NCI-H69 (cell line): ENCODE measurements around the gene CPTP.

Experiments used
- DNase-seq: peaks from one replicate; lab custom pipeline; 2025; lab: John Stamatoyannopoulos, UW

Gene CPTP

DNA sequence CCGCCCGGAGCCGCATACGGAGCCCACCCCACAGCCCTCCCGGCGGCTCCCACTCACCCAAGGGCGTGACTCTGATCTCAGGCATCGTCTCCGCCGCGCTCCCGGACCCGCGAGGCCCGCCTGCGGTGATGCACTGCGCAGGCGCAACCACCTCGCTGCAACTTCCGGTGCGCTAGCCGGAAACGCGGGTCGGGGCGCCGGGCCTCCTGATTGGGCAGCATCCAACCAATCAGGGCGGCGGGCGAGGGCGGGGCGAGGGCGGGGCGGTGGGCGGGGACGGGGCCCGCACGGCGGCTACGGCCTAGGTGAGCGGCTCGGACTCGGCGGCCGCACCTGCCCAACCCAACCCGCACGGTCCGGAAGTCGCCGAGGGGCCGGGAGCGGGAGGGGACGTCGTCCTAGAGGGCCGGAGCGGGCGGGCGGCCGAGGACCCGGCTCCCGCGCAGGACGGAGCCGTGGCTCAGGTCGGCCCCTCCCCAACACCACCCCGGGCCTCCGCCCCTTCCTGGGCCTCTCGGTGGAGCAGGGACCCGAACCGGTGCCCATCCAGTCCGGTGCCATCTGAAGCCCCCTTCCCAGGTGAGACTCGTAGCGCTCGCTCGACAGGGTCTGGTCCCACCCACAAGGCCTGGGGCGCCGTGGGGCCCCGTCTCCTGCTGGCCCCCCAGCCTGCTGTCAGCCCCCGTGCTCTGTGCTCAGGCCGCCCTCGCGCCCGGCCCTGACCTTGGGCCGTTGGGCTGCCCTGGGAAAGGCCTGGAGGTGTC is at the start of gene CPTP, which contains the start of gene INTS11:
CPTP (plus strand) TSS at position 279 of the 764 bp plus-strand sequence. CDS start 2,109 bp downstream, outside the sequence.
INTS11 (minus strand) TSS at position 137 of the 764 bp plus-strand sequence; CDS start at position 85, 52 bp downstream.
- peak; percentile 89 for DNase-seq

DNA sequence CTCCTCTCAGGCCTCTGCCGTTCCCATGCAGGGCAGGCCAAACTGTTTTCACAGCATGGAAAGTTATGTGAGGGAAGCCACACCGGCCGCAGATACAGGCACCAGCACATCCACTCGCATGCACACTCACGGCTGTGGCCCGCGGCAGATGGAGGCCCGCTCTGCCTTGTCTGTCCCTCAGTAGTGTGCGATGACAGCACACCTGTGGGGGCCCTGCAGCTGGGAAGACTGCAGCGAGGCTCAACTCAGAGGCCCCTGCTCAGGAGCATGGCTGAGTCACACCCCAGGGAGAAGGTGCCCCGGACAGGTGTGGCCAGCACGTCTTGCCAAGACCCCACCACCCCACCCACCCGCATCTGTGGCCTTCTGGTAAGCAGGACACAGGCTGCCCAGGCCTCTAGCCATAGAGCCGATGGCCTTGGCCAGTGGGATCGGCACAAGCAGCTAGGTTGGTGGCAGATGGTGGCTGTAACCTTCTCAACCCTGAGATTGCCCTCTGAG is 49.6 kb upstream of the CPTP start:
- DNase-seq: no peak

DNA sequence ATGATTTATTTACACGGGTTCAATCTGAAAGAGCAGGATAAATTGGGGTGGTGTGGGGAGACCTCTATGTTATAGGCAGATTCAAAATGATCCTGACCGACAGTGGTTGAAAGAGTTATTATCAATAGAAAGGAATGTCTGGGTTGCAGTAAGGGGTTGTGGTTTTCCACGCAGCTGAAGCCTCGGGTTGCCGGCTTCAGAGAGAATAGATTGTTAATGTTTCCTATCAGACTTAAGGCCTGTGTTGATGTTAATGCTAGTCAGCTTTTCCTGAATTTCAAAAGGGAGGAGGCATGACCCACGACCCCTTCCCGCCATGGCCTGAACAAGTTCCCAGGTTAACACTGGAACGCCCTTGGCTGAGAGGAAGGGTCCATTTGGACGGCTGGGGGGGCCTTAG is 48.8 kb upstream of the CPTP start:
- DNase-seq: no peak

DNA sequence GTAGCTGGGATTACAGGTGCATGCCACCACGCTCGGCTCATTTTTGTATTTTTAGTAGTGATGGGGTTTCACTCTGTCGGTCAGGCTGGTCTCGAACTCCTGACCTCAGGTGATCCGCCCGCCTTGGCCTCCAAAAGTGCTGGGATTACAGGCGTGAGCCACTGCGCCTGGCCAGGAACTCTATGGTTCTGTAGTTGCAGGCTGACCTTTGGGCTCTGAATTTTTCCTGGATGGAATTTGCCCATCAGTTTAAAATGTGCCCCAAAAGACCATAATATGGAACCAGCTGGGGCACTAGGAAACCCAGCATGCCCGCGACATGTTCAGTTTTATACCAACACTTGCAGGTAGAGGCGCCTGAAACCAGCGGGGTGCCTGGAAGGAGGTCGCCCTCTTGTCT is 46.0 kb upstream of the CPTP start:
- DNase-seq: no peak

DNA sequence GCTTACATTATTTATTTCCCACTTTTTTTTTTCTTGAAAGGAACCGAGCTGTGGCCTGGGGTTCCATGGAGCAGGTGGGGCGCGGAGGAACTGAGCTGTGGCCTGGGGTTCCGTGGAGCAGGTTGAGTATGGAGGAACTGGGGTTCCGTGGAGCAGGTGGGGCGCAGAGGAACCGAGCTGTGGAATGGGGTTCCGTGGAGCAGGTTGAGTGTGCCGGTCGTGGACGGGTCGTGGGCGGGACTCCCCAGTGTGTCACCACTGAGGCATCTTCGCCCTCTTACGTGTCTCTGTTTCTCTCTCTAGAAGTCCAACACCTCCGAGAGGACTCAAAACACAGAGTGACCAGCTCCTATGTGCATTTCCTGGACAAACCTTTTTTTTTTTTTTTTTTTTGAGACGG is 45.6 kb upstream of the CPTP start:
- DNase-seq: no peak

DNA sequence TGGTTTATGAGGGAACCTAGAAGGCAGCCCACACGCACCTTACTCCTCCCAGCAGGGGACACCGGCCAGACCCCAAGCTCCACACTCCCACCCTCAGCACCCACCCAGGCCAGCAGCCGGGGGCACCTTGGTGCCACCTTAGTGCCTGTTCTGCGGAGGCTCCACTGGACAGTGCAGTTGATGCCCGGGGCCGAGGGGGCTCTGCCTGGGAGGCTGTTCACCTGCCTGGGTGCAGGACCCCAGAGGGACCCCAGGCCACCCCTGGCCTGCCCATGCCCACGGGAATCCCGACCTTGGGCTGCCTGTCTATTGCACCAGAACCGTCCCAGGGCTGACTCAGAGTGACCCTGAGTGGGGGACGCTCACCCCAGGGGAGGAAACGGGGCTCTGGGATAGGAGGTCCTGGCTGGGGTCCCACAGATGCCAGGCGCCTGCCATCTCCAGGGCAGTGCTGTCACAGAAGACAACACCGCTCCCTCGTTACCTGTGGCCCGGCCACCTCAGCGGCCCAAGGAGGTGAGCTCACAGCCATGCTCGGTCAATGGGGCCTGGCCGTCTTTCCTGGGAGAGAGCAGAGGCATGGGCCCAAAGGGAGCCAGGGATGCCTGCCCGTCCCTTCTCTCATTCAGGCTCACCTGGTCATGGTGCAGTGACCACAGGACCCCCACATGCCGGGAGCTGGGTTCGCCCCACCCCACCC is 43.7 kb upstream of the CPTP start:
- no peak for DNase-seq

DNA sequence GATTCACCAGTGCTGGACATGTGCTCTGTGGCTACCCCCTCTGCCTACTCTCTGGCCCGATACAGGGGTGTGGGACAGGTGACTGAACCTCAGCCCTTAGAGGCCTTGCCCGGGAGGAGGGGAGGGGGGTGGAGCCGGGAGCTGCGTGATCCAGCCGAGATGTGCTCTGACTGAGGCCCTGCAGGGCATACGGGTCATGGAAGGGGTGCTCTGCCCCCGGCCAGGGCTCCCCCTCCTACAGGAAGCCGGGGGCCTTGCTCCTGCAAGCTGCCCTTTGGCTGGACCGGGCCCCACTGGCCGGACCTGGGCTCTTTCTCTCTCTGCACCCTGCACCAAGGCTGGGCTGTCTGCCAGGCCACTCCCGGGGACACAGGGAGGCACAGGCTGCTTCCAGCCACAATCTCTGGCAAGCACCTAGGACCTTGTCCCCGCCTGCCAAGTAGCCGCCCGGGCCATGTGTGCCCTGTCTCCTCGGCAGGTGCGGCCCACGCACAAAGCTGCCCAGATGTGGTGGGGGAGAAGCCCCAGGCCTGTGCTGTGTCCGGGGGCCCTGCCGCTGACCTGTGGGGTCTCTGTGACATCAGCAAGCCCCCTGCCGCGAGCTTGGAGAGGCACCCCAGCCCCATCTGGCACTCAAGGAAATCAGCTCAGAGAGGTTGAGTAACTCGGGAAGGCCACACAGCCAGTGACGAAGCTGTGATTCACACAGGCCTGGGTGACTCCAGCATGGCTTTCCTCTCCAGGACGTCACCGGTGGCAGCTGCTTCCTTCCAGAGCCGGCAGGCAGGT is 42.9 kb upstream of the CPTP start:
- DNase-seq: no peak

DNA sequence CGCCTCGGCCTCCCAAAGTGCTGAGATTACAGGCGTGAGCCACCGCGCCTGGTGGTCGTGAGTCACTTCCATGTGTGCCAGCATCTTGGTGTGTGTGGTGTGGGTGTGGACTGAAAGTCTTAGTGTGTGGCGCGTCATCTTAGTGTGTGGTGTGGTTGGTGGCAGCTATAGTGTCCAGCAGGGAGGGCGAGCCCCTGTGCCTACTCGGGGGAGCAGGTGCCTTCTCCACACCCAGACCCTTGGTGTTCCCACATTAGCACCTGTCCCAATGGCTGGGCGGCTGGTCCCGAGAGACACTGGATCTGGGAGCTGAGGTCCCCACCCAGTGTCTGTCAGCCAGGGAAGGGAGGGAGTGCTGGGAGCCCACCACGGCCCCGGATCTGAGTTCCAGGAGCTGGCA is 41.6 kb upstream of the CPTP start:
- no peak for DNase-seq

DNA sequence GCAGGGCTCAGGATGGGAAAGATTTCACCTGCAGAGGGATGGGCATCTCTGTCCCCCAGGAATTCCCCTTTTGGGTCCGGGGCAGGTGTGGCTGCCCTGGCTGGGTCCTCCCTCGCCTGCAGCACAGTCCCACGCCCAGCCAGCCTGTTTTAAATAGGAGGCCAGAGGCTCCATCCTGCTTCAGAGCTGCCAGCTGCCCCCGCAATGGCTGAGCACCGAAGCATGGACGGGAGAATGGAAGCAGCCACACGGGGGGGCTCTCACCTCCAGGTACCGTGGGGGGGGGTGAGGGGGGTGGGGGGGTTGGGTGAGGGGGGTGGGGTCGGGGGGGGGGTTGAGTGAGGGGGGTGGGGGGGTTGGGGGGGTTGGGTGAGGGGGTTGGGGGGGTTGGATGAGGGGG is 40.8 kb upstream of the CPTP start:
- peak; percentile 39 for DNase-seq

DNA sequence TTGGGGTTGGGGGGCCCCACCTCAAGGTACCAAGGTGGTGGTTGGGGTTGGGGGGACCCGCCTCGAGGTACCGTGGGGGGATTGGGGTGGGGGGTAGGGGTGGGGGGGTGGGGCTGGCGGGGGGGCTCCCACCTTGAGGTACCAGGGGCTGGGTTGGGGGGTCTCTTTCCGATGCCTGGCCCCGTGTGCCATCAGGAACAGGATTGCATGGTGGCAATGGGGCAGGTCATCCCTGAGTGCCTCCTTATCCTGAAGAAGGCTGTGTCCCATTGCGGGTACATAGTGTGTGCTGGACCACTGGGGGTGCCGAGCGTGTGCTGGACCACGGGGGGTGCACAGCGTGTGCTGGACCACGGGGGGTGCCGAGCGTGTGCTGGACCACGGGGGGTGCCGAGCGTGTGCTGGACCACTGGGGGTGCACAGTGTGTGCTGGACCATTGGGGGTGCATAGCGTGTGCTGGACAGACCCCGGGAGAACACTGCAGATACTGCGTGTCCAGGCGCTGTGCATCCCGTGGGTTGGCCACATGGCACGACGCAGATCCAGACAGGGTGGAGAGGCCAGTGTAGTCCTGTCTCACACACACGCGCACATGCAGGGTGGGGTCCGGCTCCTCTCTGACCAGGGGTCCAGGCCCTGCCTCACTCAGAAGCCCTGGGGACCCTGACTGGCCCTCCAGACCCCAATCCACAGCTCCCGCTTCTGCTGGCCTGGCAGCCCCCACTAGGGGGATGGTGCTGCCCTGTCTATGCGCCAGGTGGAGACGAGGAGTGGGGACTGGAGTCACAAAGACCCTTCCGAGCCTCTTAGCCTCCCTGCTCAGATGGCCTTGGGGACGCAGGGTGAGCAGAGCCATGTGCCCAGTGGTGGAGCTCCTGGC is 40.1 kb upstream of the CPTP start:
- no peak for DNase-seq

DNA sequence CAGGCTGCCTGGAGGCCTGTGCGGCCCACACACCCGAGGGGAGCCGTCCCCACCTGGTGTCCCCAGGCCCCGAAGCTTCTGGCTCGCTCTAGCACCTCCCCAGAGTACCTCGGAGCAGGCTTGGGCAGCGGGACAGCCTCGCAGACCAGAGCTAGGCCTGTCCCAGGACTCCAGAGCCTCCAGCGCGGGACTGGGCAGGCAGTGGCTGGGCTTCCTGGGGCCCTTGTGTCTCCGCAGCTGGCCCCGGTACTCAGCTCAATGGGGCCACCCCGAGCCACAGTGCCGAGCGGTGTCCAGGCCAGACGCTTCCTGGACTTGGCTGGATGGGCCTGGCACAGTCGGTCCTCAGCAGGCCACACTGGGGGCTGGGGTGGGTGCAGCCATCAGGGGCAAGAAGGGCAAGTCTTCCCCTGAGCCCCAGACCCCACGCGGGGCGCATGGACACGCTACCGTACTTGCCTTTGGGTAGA is 39.5 kb upstream of the CPTP start:
- no peak for DNase-seq

DNA sequence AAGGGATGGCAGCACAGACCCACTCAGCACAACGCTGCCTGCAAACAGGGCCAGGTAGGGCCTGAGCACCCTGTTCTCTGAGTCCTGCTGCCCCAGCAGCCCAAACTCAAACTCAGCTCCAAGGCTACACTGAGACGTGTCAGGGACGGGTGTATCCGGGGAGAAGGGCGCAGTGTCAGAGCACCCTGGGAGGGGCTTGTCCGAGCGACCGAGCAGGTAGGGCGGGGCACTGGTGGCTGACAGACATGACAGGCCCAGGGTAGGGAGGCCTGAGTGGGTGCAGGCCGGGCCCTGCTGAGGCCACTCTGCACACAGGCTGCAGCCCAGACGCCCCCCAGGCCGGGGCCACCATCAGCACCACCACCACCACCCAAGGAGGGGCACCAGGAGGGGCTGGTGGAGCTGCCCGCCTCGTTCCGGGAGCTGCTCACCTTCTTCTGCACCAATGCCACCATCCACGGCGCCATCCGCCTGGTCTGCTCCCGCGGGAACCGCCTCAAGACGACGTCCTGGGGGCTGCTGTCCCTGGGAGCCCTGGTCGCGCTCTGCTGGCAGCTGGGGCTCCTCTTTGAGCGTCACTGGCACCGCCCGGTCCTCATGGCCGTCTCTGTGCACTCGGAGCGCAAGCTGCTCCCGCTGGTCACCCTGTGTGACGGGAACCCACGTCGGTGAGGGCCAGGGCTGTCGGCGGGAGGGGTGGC is 38.8 kb upstream of the CPTP start:
- DNase-seq: no peak

DNA sequence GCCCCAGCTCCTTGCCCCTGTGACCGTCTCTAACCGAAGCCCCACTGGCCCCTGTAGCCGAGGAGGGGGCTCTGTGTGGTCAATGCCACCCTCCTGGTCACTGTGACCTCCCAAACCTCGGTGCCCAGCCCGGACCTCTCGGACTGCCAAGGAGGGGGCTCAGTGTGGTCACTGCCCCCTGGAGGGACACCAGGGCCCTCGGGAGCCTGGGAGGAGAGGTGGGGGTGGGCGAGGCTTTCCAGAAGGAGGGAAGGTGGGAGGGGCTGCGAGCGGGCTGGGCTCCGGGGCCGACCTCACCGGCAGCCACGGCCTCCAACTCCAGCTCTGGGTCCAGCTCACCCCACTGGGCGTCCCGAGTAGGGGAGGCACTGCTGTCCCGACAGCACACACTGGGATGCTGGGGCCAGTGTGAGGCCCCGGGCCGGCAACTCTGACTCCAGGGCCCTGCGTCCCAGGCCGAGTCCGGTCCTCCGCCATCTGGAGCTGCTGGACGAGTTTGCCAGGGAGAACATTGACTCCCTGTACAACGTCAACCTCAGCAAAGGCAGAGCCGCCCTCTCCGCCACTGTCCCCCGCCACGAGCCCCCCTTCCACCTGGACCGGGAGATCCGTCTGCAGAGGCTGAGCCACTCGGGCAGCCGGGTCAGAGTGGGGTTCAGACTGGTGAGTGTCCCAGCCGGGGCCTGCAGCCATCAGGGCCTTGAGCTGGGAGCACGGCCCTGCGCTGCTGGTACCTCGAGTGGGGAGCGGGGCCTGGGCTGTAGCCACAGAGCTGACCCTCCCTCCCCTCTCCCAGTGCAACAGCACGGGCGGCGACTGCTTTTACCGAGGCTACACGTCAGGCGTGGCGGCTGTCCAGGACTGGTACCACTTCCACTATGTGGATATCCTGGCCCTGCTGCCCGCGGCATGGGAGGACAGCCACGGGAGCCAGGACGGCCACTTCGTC is 38.0 kb upstream of the CPTP start:
- DNase-seq: no peak

DNA sequence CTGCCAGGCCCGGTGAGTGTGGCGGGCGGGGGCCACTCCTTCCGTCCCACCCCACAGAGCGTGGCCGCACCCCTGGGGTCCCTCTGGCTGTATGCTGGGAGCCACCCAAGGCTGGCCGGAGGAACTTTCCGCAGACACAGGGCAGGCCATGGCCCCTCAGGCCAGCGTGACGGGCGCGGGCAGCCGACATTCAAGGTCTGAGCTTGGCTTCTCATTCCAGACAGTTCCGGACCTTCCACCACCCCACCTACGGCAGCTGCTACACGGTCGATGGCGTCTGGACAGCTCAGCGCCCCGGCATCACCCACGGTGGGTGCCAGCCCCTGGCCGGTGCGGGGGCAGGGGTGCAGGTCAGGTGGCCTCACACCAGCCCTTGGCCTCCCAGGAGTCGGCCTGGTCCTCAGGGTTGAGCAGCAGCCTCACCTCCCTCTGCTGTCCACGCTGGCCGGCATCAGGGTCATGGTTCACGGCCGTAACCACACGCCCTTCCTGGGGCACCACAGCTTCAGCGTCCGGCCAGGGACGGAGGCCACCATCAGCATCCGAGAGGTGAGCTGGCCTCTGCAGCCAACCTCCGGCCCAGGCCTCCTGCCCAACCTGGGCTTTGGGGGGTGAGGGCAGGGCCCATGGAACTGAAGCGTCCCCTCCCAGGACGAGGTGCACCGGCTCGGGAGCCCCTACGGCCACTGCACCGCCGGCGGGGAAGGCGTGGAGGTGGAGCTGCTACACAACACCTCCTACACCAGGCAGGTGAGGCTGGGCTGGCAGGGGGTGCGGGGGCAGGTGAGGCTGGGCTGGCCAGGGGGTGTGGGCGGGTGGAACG is 37.1 kb upstream of the CPTP start:
- peak; percentile 47 for DNase-seq

DNA sequence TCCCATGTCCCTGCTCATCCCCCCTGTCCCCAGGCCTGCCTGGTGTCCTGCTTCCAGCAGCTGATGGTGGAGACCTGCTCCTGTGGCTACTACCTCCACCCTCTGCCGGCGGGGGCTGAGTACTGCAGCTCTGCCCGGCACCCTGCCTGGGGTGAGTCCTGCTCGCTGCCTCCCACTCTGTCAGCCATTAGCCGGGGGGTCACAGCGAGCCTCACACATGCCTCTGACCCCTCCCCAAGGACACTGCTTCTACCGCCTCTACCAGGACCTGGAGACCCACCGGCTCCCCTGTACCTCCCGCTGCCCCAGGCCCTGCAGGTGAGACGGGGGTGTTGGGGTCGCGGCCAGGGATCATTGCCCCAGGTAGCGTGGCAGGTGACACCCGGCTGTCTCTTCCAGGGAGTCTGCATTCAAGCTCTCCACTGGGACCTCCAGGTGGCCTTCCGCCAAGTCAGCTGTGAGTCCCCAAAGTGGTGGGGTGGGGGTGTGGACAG is 34.3 kb upstream of the CPTP start:
- DNase-seq: peak; percentile 56

DNA sequence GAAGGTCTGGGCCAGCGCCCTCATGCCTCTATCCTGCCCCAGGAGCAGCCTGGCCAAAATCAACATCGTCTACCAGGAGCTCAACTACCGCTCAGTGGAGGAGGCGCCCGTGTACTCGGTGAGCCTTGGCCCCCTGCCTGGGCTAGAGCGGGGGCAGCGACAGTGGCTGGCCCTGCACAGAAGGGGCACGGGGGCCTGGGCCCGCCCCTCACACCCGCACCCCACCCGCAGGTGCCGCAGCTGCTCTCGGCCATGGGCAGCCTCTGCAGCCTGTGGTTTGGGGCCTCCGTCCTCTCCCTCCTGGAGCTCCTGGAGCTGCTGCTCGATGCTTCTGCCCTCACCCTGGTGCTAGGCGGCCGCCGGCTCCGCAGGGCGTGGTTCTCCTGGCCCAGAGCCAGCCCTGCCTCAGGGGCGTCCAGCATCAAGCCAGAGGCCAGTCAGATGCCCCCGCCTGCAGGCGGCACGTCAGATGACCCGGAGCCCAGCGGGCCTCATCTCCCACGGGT is 33.5 kb upstream of the CPTP start:
- DNase-seq: peak; percentile 66

DNA sequence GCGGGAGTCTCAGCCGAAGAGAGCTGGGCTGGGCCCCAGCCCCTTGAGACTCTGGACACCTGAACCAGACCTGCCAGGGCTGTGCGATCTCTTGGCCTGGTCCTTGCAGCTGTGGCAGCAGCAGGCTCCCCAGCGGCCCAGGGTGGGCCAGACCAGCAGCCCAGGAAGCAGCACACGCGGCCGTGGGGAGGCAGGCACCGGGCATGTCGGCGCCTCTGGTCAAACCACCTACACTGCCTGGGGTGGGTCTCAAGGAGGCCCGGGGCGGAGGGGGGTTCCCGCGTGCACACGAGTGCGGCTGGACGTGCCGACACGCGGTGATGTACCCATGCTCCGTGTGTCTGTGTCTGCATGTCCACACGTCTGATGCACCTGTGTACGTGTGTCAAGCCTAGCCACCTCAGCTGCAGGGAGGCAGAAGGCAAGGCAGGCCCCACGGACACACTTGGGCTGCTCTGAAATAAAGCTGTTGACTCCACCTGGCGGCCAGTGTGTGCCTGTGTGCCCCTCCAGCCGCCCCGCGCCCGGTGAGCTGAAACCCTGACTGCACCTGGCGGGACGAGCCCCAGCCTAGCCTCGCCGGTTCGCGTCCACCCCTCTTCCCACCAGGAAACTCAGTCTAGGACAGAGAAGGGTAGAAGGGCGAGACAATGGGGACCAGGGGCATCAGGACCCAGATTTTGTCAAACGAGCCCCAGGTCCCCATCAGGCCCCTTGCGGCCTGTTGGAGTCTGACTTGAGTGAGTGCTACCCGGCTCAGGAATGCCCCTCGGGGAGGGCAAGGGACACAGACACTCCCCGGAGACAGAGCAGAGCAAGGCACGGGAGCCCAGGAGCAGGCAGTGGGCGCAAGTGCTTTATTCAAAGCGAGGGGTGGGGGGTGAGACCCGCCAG is 32.8 kb upstream of the CPTP start:
- peak; percentile 80 for DNase-seq
